ENCODE data around the gene TAF4B. TPM values are rescaled to one million over a fixed set of nuclear protein-coding genes. Genes with fewer than 3 reads are reported as not detected.

Gene TAF4B
- total and polyA plus RNA-seq, 9 of the 15 experiments (the other 6 are each of a cell fraction or from before 2014, with no cell fraction given) = 4.5 to 25.3 (median 20.5) TPM

- peaks cover 52% of the 10 kb centered on the region for H3K36me3 ChIP-seq (ENCODE audit: control insufficient read depth, insufficient read depth, low read length)
- no peaks in the 10 kb centered on the region for H3K9me1 ChIP-seq (ENCODE audit: control insufficient read depth, insufficient read depth, low read length)
- no peak for ATAC-seq
- no peaks in the 10 kb centered on the region for H3K79me2 ChIP-seq (ENCODE audit: control insufficient read depth, insufficient read depth, low read length)
- no peak overlapping the region for H2AFZ ChIP-seq (ENCODE audit: low read depth, low read length)
- DNase-seq (ENCODE audit: extremely low read depth in 1 of 4, low spot score in 3 of 4) = no peak
- no peaks in the 10 kb centered on the region for H4K20me1 ChIP-seq (replicated peaks; ENCODE audit: control insufficient read depth, insufficient read depth, low read length)
- H3K27me3 ChIP-seq (ENCODE audit: control insufficient read depth in 2 of 2, insufficient read depth in 2 of 2, low read length in 2 of 2) = no peaks in the 10 kb centered on the region
- in situ Hi-C loops (cut with MboI) (no loop called here), intact Hi-C loops (cut with micrococcal nuclease) (no loop called here)
- H3K9me3 ChIP-seq (replicated peaks; ENCODE audit: control insufficient read depth, insufficient read depth, low read depth, low read length) = no peaks in the 10 kb centered on the region
- no peak overlapping the region for H3K4me3 ChIP-seq
- no peak overlapping the region for H3K9ac ChIP-seq (ENCODE audit: insufficient read depth in 1 of 2, low read depth in 2 of 2, low read length in 2 of 2)
- POLR2A ChIA-PET = no interaction called here
- no peak overlapping the region for H3K4me2 ChIP-seq (ENCODE audit: insufficient read depth, low read length)
- BruUV-seq (replicated peaks) = no TSS peak
- WGBS (ENCODE audit: insufficient coverage, low coverage, missing lambda C conversion rate) = 93% methylated on average over 1 of the region's 1 CpG
- no peaks in the 10 kb centered on the region for H3K4me1 ChIP-seq (replicated peaks in 1 of 2; ENCODE audit: control insufficient read depth in 2 of 2, insufficient read depth in 2 of 2, low read length in 2 of 2)
- FAIRE-seq = no peak
- CTCF ChIA-PET (ENCODE audit: low intra/inter-chr PET ratio) = no interaction called here
- TF ChIP-seq KAT7 (CRISPR knock-in tag; IDR thresholded peaks at IDR 0.05; ENCODE audit: borderline replicate concordance) (no peak), RBM25 (IDR thresholded peaks at IDR 0.05; ENCODE audit: low read depth, low read length, severe bottlenecking) (peak; percentile 63)
- H3K27ac ChIP-seq (ENCODE audit: extremely low read depth, low read depth, low read length) = no peak overlapping the region
These were observed 53.2 kb downstream of the TAF4B start for GRCh38 chr18:26279428-26279827.

GRCh38 chr18:26286008-26286407 is 59.8 kb downstream of the TAF4B start:
- Histone ChIP-seq H3K4me1 (replicated peaks in 1 of 2; ENCODE audit: control insufficient read depth in 2 of 2, insufficient read depth in 2 of 2, low read length in 2 of 2) (no peaks in the 10 kb centered on the region), H2AFZ (ENCODE audit: low read depth, low read length) (no peak overlapping the region), H3K4me2 (ENCODE audit: insufficient read depth, low read length) (no peak overlapping the region), H3K4me3 (no peak overlapping the region), H3K36me3 (ENCODE audit: control insufficient read depth, insufficient read depth, low read length) (peaks cover 41% of the 10 kb centered on the region), H3K27ac (ENCODE audit: extremely low read depth, low read depth, low read length) (no peak overlapping the region), H3K27me3 (ENCODE audit: control insufficient read depth in 2 of 2, insufficient read depth in 2 of 2, low read length in 2 of 2) (no peaks in the 10 kb centered on the region), H3K9ac (ENCODE audit: insufficient read depth in 1 of 2, low read depth in 2 of 2, low read length in 2 of 2) (no peak overlapping the region), H4K20me1 (replicated peaks; ENCODE audit: control insufficient read depth, insufficient read depth, low read length) (no peaks in the 10 kb centered on the region), H3K9me3 (replicated peaks; ENCODE audit: control insufficient read depth, insufficient read depth, low read depth, low read length) (no peaks in the 10 kb centered on the region), H3K9me1 (ENCODE audit: control insufficient read depth, insufficient read depth, low read length) (no peaks in the 10 kb centered on the region), H3K79me2 (ENCODE audit: control insufficient read depth, insufficient read depth, low read length) (no peaks in the 10 kb centered on the region)
- POLR2A ChIA-PET = interaction anchor here (0.6 to 1.2 kb wide), 4 partner anchors 9 to 16 kb away, joined by 3 to 4 read pairs (median 4); no protein-coding TSS in a partner anchor
- no peak for FAIRE-seq
- no TSS peak for BruUV-seq (replicated peaks)
- TF ChIP-seq ZNF280A (IDR thresholded peaks at IDR 0.05; ENCODE audit: low read depth, partially characterized antibody) = no peak
- no peak for TF ChIP-seq ZNF280B (CRISPR knock-in tag; IDR thresholded peaks at IDR 0.05)
- no peak for TF ChIP-seq ILK (tag; IDR thresholded peaks at IDR 0.05; ENCODE audit: borderline replicate concordance, low read depth)
- no peak for TF ChIP-seq BRF1 (IDR thresholded peaks at IDR 0.05; ENCODE audit: borderline replicate concordance, extremely low read depth, insufficient read length)
- TF ChIP-seq SRSF1 (IDR thresholded peaks at IDR 0.05; ENCODE audit: low read depth, low read length) = no peak
- WGBS (ENCODE audit: insufficient coverage, low coverage, missing lambda C conversion rate) = 76% methylated on average over 1 of the region's 1 CpG
- ATAC-seq = no peak; the same call in 2 of the 3 replicates
- DNase-seq (ENCODE audit: extremely low read depth in 1 of 4, low spot score in 3 of 4) = no peak
- intact Hi-C loops (cut with micrococcal nuclease) = no loop called here
- CTCF ChIA-PET (ENCODE audit: low intra/inter-chr PET ratio) = no interaction called here
- in situ Hi-C loops (cut with MboI) = no loop called here
